Psoas muscle (tissue), 8 donors: ENCODE data around the gene PNPLA4. TPM values are rescaled to one million over a fixed set of nuclear protein-coding genes. Genes with fewer than 3 reads are reported as not detected.

Experiments used
- ATAC-seq, 4 donors: fragments of 200-7000 bp; cut with Tn5 transposase; one replicate each; pipeline ENCODE4 v1.9.1; 2020; ENCODE audit warnings: moderate library complexity in 3 of 4, mild to moderate bottlenecking in 2 of 4
- DNase-seq, 2 donors: peaks; one replicate each; pipeline ENCODE4 v3.0.0-alpha.2; 2020
- H3K27ac ChIP-seq: fragments of 200-600 bp; one replicate; pipeline ENCODE4 v1.8.0; 2022
- H3K27me3 ChIP-seq, 3 donors: fragments of 200-600 bp in 1 of 3; one replicate each; pipeline versions ENCODE4 v1.6.1 to v1.8.0; 2013 to 2022; ENCODE audit warnings: low read length in 2 of 3, mild to moderate bottlenecking in 2 of 3, moderate library complexity in 1 of 3; ENCODE audit not compliant: insufficient read depth in 3 of 3
- H3K36me3 ChIP-seq, 2 donors: fragments of 200-600 bp in 1 of 2; one replicate each; pipeline versions ENCODE4 v1.6.1 to v1.8.0; 2013 to 2022; ENCODE audit warnings: low read depth in 1 of 2, mild to moderate bottlenecking in 1 of 2, moderate library complexity in 1 of 2; ENCODE audit not compliant: insufficient read depth in 1 of 2
- H3K4me1 ChIP-seq: fragments of 200-600 bp; one replicate; pipeline ENCODE4 v1.8.0; 2022
- H3K4me3 ChIP-seq: fragments of 200-600 bp; one replicate; pipeline ENCODE4 v1.8.0; 2022; ENCODE audit warnings: mild to moderate bottlenecking
- H3K9me3 ChIP-seq: fragments of 200-600 bp; one replicate; pipeline ENCODE4 v1.8.0; 2022
- CTCF ChIP-seq: fragments of 200-600 bp; IDR thresholded peaks from one replicate; pipeline ENCODE4 v1.8.0; 2022; ENCODE audit warnings: antibody characterized with exemption
- WGBS, 3 donors: extraction: QIAGEN DNeasy Blood & Tissue Kit; methylation state at CpG; one replicate each; pipeline versions ENCODE4 v1.1.6 to v1.1.7; 2013; 5-methylcytosine and 5-hydroxymethylcytosine counted together
- intact Hi-C, 2 donors: fragments of 100-400 bp; cut with DNase I; formaldehyde crosslinking; loops; one replicate each; pipeline versions ENCODE4 v1.11.0 to v1.14.2; 2022
- polyA plus RNA-seq, 3 donors: library from polyadenylated mRNA; stranded (reverse); fragments of 200-250 nt; gene quantifications; one replicate each; pipeline ENCODE4 v1.2.3, GENCODE V29; 2013
- total RNA-seq, 4 donors: library from RNA; stranded (reverse); fragmentation: NEBNext Ultra II Directional in 2 of 4; extraction: Animal tissue kit (Norgen Biotek cat#: 25700) in 2 of 4; gene quantifications; one replicate each; pipeline versions ENCODE4 v1.2.1 to v1.2.4, GENCODE V29; 2021 to 2023
- donor health status: healthy with polysubstance abuse.
- donor health status: DM: no; HTN: no; CAD: no; lungs with moderate emphysema.
- donor health status: Bipolar disorder and iron deficiency.
- donor health status: healthy.
- donor health status: DM: yes; HTN: yes; CAD: no.
- donor health status: DM: no; HTN: no; CAD: no.
- donor health status: DM: no; HTN: no; CAD: no.
- donor health status: DM: yes; HTN: yes; CAD: no.

The PNPLA4 gene
- total and polyA plus RNA-seq, 7 donors: 13.8 to 31.8 (median 23.5) TPM

- H3K4me3 ChIP-seq: no peak overlapping the region
- no peak for DNase-seq
- peaks cover 0 to 3% (median 0%) of the 10 kb centered on the region in 3 donors for H3K27me3 ChIP-seq
- ATAC-seq: no peak
- TF ChIP-seq CTCF: no peak
- intact Hi-C loops: no loop called here
- 53 to 60% (median 59%) methylated on average over 1 of the region's 1 CpG for WGBS, 3 donors
- H3K4me1 ChIP-seq: no peaks in the 10 kb centered on the region
- no peaks in the 10 kb centered on the region for H3K36me3 ChIP-seq
- H3K27ac ChIP-seq: no peak overlapping the region
- no peaks in the 10 kb centered on the region for H3K9me3 ChIP-seq
Measured at GRCh38 chrX:7960246-7960645, 33.0 kb upstream of the PNPLA4 start.

GRCh38 chrX:7953446-7953845, 26.2 kb upstream of the PNPLA4 start:
- H3K4me1 ChIP-seq: no peaks in the 10 kb centered on the region
- TF ChIP-seq CTCF: no peak
- intact Hi-C loops: no loop called here
- ATAC-seq (no peak), DNase-seq (no peak)
- H3K4me3 ChIP-seq: no peak overlapping the region
- no peaks in the 10 kb centered on the region for H3K36me3 ChIP-seq
- WGBS, 3 donors: 39 to 71% (median 66%) methylated on average over 5 of the region's 5 CpGs
- no peak overlapping the region for H3K27ac ChIP-seq
- H3K9me3 ChIP-seq: no peaks in the 10 kb centered on the region
- peaks cover 0 to 3% (median 0%) of the 10 kb centered on the region in 3 donors for H3K27me3 ChIP-seq

GRCh38 chrX:7950865-7951264, 23.7 kb upstream of the PNPLA4 start:
- Histone ChIP-seq H3K27ac (no peak overlapping the region), H3K4me3 (no peak overlapping the region), H3K36me3 (no peaks in the 10 kb centered on the region), H3K4me1 (no peaks in the 10 kb centered on the region), H3K27me3 (no peaks in the 10 kb centered on the region), H3K9me3 (no peaks in the 10 kb centered on the region)
- TF ChIP-seq CTCF: no peak
- intact Hi-C loops: no loop called here
- 67 to 97% (median 69%) methylated on average over 2 of the region's 2 CpGs for WGBS, 3 donors
- ATAC-seq (peak in 3 of 4 donors; percentile 40 to 59 (median 43)), DNase-seq (no peak)

GRCh38 chrX:7948483-7948882, 21.3 kb upstream of the PNPLA4 start:
- Histone ChIP-seq H3K9me3 (no peaks in the 10 kb centered on the region), H3K4me1 (no peaks in the 10 kb centered on the region), H3K27ac (no peak overlapping the region), H3K27me3 (no peaks in the 10 kb centered on the region), H3K36me3 (no peaks in the 10 kb centered on the region), H3K4me3 (no peak overlapping the region)
- intact Hi-C loops: no loop called here
- 55 to 76% (median 70%) methylated on average over 3 of the region's 3 CpGs for WGBS, 3 donors
- TF ChIP-seq CTCF: no peak
- DNase-seq: no peak
- peak in 1 of 4 donors; percentile 61 for ATAC-seq

GRCh38 chrX:7946960-7947359, 19.7 kb upstream of the PNPLA4 start:
- intact Hi-C loops: no loop called here
- H3K36me3 ChIP-seq: no peaks in the 10 kb centered on the region
- H3K9me3 ChIP-seq: no peaks in the 10 kb centered on the region
- ATAC-seq (no peak), DNase-seq (no peak)
- TF ChIP-seq CTCF: no peak
- no peaks in the 10 kb centered on the region for H3K4me1 ChIP-seq
- H3K27ac ChIP-seq: no peak overlapping the region
- H3K27me3 ChIP-seq: no peaks in the 10 kb centered on the region
- WGBS, 3 donors: 38 to 69% (median 65%) methylated on average over 2 of the region's 2 CpGs
- no peak overlapping the region for H3K4me3 ChIP-seq
